ENCODE data around the gene ACOT11.

ACOT11 gene

GRCh38 chr1:54566438-54567141, 18.6 kb downstream of the ACOT11 start:
- no peak for DNase-seq

DNA sequence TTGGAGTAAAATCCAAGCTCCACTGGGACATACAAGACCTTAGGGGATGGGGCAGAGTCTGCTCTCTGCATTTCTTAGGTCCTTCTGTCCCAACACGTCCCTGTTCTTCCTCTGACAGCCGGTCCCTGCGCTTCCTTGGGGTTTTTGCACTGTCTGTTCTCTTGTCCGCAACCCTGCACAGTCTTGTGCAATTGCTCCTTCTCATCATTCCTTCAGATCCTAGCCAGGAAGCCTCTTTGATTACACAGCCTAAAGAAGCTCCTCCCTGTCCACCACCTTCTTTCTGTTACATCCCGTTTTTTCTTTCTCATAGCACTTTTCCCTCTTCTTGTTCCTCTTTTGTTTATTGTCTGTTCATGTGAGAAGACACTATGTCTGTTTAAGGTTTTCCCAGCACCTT, 19.9 kb downstream of the ACOT11 start:
- no peak for DNase-seq

GRCh38 chr1:54569339-54569738, 21.3 kb downstream of the ACOT11 start:
- DNase-seq, result no peak

- no peak for DNase-seq
Observed at GRCh38 chr1:54570161-54570560, 22.1 kb downstream of the ACOT11 start.

DNA sequence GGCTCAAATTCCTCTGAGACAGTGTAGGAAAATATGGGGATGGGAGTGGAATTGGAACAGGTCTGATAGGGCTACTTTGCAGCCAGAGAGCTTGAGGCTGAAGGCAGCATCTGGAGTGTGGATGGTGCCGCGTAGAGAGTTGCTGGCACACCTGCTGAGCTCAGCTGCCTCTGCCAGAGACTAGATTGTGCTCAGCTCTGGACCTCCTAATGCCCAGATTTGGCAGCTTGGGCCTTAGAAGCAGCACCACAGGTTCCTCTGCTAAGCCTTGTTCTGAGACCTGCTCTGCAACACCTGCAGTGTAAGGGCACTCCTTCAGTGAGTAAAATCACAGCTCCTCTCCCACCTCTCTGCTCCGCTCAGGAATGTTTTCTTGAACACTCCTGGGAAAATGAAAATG, 23.3 kb downstream of the ACOT11 start:
- DNase-seq, result no peak

DNA sequence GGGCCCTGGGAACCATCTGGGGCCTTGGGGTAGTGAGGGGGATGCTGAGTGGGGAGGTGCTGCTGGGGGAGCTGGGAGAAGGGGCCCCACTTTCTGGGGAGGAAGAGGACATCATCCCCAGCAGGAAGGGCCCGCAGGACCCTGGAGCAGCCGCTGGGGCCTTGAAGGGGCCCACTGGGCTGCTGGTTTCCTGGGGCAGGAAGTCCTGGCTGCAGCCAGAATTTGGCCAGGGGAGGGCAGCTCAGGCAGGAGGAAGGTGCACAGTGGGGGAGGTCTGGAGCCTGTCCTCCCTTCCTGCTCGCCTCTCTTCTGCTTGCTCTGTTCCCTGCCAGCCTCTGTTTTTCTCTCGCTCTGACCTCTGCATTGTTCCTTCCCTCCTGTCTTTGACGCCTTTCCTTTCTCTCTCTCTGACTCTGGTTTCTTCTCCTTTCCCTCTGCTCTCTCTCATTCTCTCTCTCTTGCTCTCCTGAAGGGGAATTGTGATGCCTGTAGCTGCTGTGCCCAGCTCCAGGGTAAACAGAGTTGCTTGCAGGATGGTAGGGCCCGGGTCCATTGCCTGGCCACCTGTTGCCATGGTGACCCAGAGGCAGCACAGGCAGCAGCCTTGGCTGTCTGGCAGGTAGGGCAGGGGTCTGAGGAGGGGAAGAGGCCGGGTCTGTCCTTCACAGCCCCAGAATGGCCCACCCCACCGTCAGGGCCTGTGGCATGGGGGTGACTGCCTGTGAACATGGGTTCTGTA, 23.9 kb downstream of the ACOT11 start:
- no peak for DNase-seq

- no peak for DNase-seq
Observed at GRCh38 chr1:54572542-54572850, 24.5 kb downstream of the ACOT11 start.

GRCh38 chr1:54574158-54574778, 26.2 kb downstream of the ACOT11 start:
- no peak for DNase-seq

GRCh38 chr1:54575161-54575560, 27.1 kb downstream of the ACOT11 start:
- no peak for DNase-seq

- no peak for DNase-seq
Observed at GRCh38 chr1:54575605-54576290, 27.7 kb downstream of the ACOT11 start.

DNA sequence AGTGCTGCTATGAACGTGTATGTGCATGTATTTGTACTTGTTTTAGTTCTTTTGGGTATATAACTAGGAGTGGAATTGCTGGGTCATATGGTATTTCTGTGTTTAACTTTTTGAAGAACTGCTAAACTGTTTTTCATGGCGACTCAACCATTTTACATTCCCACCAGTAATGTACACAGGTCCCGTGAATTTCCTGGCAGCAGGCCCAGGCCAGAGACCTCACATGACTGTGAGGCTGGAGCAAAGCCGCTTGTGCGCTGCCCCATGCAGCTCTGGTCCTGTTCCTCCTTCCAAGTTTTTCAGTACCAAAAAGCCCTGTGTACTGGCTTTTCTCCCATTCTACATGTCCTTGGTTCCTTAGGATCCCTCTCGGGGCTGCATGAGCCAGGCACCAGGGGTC, 29.6 kb downstream of the ACOT11 start:
- no peak for DNase-seq

DNA sequence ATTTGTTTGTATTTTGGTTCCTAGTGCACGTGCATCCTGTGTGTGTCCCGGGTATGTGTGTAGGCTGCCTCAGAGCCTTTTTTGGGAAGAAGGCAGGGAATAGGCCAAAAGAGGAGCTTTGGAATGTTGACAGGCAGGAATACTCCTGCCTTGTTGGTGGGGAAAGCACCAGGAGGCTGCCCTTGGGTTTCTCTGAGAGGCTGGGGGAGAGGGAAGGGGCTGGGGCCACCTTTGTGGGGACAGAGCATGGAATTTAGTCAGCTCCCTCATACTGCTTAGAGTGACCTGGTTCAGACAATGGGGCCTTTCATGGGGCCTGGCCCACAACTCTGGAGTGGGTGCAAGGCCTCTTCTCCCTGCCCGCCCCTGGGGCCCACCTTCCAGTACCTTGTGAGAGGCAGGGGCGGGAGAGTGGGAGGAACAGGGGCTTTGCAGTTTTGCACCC, 31.3 kb downstream of the ACOT11 start:
- DNase-seq, result no peak

GRCh38 chr1:54580856-54581550, 33.0 kb downstream of the ACOT11 start:
- DNase-seq, result no peak

DNA sequence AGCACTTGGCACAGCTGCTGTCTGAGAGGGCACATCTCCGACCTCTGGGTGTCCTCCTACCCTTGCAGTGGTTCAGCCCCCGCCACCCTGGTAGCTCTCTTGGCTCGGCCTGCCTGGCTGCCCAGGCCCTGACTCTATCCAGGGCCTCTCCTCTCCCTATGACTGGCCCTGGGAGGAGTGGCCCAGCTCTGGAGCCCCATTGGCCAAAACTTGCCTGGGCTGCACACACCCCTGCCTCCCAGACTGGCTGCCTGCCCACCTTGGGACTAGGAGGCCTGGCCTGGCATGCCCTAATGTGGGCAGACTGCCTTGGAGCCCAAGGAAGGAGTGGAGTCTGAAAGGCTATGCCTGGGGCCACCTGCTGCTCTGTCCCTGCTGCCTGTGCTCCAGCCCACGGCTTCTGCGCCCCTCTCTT, 33.6 kb downstream of the ACOT11 start:
- no peak for DNase-seq

GRCh38 chr1:54582566-54583306, 34.7 kb downstream of the ACOT11 start:
- DNase-seq, result no peak

GRCh38 chr1:54583307-54583686, 35.3 kb downstream of the ACOT11 start:
- no peak for DNase-seq

DNA sequence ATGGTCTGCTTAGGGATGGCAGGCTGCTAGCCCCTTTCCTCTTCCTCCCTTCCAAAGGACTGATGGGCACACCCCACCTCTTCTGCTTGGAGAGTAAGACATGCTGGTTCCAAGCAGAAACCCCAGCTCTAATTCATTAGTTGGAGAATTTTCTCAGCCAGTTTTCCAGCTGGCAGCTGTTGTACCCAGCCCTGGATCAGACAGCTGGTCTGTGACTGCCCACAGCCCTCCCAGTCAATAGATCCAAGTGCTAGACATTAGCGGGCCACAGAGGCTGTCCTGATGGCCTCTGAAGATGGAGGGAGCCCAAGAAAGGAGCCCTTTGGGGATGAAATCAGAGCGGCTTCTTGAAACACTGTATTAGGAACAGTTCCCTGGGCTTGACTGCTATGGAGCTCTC, 35.8 kb downstream of the ACOT11 start:
- no peak for DNase-seq

DNA sequence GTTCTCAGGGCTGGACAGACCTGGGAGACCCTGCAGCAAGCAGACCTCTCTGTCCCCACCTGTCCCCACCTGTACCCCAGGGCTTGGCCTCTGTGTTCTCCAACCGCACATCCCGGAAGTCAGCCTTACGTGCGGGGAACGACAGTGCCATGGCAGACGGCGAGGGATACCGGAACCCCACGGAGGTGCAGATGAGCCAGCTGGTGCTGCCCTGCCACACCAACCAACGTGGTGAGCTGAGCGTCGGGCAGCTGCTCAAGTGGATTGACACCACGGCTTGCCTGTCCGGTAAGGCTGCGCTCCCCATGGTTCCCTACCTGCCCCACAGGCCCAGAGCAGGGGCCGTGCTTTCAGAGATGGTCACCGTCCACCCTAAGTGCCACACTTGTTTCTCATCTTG, 36.5 kb downstream of the ACOT11 start:
- DNase-seq, result no peak

GRCh38 chr1:54585181-54586066, 37.4 kb downstream of the ACOT11 start:
- DNase-seq, result no peak

DNA sequence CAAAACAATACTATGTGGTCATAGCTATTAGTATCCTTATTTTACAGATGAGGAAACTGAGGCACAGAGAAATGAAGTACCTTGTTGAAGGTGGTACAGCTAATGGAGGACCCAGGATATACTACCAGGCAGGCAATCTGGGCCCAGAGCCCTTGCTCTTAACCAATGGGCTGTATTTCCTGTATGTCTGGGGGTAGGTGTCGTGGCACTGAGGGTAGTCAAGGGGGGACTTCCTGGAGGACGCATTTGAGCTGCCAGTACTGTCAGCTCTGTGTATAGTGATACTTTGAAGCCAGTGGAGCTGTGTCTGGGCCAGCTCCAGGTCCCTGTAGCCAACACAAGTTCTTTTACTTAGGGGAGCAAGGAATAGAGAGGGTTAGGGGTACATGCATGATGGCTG, 40.3 kb downstream of the ACOT11 start:
- DNase-seq, result no peak

GRCh38 chr1:54591127-54591756, 43.2 kb downstream of the ACOT11 start:
- no peak for DNase-seq

Measured in NCI-H187 treated with DMSO at 0.1 percent for 48 hours (cell line).